GM13977 (cell line): ENCODE data around the gene RCAN1.

Experiments
- DNase-seq: peaks from one replicate; pipeline ENCODE4 v3.0.0; 2012; ENCODE audit warnings: low spot score
- in situ Hi-C: fragments of 300-500 bp; cut with MboI; formaldehyde crosslinking; loops from one replicate; pipeline ENCODE4 v1.12.0; 2022; ENCODE audit warnings: low sequenced_read_pairs, low pct_unique_long_range_greater_than_20kb, mixed read lengths, inconsistent platforms; ENCODE audit not compliant: unreplicated experiment
- TF ChIP-seq, protein P1 (sequence below): IDR thresholded peaks from 2 replicates; pipeline ENCODE4 v1.5.1; 2012; ENCODE audit warnings: mild to moderate bottlenecking, control low read depth; ENCODE audit not compliant: insufficient read depth; ENCODE audit errors: extremely low read depth, missing control alignments

The RCAN1 gene

GRCh38 chr21:34648739-34649297 is 33.9 kb upstream of the RCAN1 start:
- TF ChIP-seq, protein P1, sequence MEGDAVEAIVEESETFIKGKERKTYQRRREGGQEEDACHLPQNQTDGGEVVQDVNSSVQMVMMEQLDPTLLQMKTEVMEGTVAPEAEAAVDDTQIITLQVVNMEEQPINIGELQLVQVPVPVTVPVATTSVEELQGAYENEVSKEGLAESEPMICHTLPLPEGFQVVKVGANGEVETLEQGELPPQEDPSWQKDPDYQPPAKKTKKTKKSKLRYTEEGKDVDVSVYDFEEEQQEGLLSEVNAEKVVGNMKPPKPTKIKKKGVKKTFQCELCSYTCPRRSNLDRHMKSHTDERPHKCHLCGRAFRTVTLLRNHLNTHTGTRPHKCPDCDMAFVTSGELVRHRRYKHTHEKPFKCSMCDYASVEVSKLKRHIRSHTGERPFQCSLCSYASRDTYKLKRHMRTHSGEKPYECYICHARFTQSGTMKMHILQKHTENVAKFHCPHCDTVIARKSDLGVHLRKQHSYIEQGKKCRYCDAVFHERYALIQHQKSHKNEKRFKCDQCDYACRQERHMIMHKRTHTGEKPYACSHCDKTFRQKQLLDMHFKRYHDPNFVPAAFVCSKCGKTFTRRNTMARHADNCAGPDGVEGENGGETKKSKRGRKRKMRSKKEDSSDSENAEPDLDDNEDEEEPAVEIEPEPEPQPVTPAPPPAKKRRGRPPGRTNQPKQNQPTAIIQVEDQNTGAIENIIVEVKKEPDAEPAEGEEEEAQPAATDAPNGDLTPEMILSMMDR, result no peak
- no peak for DNase-seq
- in situ Hi-C loops, result no loop called here

DNA sequence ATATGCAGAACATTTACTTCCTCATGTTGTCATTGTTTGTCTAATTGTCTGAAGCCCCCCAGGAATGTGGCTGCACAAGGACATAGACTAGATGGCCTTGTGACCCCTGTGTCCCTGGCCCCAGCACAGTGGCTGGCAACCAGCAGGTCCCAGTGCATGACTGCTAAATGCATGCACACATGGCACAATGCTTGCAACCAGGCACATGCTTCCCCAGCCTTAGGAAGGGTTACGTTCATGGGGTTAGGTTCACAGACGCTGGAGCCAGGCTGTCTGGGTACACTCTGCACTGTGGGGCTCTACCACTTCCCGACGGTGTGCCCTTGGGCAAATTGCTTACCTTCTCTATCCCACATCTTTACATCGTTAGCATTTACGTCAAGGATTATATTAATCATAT is 32.6 kb upstream of the RCAN1 start:
- no peak for DNase-seq
- TF ChIP-seq, protein P1, result no peak
- in situ Hi-C loops, result no loop called here

DNA sequence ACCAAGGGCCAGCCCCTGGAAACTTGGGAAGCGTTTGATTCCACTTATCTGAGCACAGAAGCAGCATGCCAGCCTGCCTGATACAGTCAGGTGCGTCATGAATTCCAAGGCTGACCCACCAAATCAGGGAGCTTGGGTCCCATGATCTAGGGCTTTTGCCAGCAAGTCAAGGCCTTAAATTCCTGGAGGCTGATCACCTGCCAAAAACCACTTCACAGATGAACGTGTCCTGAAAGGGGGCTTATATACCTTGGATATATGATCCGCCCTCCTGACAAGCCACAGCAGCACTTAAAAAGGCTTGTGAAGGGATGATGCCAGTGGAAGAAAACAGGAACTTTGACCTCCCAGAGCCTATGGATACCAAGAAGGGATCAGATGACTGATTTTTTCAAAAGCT is 29.9 kb upstream of the RCAN1 start:
- no peak for DNase-seq
- TF ChIP-seq, protein P1, result no peak
- in situ Hi-C loops, result no loop called here

- DNase-seq, result peak; percentile 44
- TF ChIP-seq, protein P1, result no peak
- in situ Hi-C loops, result no loop called here
These were observed 27.5 kb upstream of the RCAN1 start for GRCh38 chr21:34642211-34643075.

DNA sequence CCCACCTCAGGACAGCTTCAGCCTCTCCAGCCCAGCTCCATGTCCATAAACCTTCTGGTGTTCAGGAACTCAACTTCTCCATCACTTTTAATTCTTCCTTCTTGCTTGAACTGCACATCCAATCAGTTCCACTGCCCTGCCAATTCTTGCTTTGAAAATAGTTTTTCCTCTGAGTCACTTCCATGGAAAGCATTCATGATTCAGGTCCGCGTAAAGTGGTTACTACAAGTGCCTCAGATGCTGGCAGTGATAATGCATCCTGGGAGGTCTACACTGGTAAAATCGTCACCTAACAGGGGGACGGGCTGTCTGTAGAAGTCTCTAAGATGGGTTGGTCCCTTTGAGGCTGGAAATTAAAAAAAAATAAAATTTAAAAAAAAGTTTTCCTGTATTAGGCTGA is 25.9 kb upstream of the RCAN1 start:
- no peak for DNase-seq
- TF ChIP-seq, protein P1, result no peak
- in situ Hi-C loops, result no loop called here

DNA sequence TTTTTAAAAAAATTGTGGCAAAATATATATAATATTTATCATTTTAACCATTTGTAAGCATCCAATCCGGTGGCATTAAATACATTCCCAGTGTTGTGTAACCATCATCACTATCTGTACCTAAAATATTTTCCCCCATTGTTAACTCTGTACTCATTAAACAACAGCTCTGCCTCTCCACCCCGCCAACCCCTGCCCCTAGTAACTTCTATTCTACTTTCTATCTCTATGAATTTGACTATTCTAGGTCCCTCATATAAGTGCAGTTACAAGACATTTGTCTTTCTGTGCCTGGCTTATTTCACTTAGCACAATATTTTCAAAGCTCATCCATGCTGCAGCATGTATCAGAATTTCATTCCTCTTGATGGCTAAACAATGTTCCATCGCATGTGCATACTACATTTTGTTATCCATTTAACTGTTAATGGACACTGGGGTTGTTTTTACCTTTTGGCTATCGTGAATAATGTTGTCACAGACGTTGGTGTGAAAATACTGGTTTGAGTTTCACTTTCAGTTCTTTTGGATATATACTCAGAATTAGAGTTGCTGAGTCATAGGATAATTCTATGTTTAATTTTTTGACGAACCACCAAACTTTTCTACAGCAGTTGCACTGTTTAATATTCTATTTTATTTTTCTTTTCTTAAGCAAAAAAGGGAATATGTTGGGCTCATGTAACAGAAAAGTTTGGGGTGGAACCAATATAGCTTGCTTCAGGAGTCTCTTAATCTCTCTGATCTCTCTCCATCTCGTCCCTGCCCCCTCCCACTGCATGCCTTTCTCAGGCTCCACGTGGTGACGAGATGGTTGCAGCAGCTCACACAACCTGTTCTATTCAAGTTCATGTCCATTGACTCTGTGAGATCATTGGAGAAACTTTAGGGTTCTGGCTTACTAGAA is 25.2 kb upstream of the RCAN1 start:
- in situ Hi-C loops, result no loop called here
- DNase-seq, result peak; percentile 40

More for the DNA sequence above, 25.2 kb upstream of the RCAN1 start:
- TF ChIP-seq, protein P1, result no peak
